Measurements from ENCODE around the gene CRBN. TPM values are rescaled to one million over a fixed set of nuclear protein-coding genes. Genes with fewer than 3 reads are reported as not detected.

CRBN gene
- total RNA-seq, 1 donor from 2014 or later = 32.7 TPM

DNA sequence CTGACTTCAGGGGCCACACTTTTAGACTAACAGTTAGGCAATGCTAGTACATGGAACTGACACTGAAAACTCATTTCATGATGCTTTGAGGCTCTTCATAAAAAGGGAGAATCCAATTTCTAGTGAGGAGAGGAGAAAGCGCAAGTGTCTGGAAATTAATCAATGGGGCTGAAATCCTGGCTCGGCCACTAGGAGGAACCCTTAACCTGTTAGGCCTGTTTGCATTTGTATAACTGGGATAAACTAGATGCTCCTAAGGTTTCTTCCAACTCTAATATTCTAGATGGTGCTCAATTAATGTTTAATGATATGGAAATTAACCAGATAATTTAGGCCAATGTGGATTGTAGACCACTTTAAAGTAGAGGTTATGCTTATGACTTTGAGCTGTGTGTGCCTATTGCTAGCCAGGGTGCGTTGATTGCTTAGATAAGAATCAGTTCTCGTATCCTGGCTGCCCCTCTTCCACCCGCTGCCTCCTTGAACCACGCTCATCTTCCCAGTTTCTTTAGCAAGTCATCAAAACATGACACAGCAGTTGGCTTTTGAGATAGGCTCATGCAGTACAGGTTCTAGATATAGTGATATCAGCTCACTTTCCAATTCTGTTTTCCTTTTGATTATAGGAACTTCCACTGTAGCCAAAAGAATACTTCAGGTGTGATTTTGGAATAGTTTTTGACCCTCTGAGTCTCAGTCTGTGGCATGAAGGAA, 16.8 kb upstream of the CRBN start:
- no peaks in the 10 kb centered on the region for H3K4me1 Mint-ChIP-seq
- H3K4me3 Mint-ChIP-seq = no peak overlapping the region
- no peaks in the 10 kb centered on the region for H3K9me3 Mint-ChIP-seq
- TF ChIP-seq, protein P1, sequence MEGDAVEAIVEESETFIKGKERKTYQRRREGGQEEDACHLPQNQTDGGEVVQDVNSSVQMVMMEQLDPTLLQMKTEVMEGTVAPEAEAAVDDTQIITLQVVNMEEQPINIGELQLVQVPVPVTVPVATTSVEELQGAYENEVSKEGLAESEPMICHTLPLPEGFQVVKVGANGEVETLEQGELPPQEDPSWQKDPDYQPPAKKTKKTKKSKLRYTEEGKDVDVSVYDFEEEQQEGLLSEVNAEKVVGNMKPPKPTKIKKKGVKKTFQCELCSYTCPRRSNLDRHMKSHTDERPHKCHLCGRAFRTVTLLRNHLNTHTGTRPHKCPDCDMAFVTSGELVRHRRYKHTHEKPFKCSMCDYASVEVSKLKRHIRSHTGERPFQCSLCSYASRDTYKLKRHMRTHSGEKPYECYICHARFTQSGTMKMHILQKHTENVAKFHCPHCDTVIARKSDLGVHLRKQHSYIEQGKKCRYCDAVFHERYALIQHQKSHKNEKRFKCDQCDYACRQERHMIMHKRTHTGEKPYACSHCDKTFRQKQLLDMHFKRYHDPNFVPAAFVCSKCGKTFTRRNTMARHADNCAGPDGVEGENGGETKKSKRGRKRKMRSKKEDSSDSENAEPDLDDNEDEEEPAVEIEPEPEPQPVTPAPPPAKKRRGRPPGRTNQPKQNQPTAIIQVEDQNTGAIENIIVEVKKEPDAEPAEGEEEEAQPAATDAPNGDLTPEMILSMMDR (conservative IDR thresholded peaks at IDR 0.05) = peak; percentile 75
- no peak overlapping the region for H3K27ac Mint-ChIP-seq (ENCODE audit: unreplicated experiment)
- peaks cover 62% of the 10 kb centered on the region for H3K27me3 Mint-ChIP-seq (ENCODE audit: low read depth)
- peak; percentile 51 for DNase-seq (ENCODE audit: low read depth, low spot score)
- no peaks in the 10 kb centered on the region for H3K36me3 Mint-ChIP-seq (ENCODE audit: low read depth)

DNA sequence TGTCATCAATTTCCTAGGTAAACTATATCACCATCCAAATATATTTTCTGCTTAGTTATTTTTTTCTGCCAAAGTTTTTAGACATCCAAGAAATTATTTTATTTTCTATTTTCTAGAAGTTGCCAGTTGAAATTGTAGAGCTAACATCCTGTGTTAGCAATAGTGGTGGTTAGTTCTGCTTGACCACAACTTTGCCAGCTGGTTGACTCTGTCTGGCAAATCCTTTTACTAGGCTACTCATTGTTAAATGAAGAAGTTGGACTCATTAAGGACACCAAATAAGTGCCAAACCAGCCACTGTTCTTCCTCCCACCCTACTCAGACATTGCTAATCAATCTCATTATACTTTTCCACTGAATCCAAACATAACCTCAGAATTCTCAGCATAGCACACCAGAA, 15.4 kb upstream of the CRBN start:
- DNase-seq (ENCODE audit: low read depth, low spot score) = no peak
- no peaks in the 10 kb centered on the region for H3K9me3 Mint-ChIP-seq
- H3K27me3 Mint-ChIP-seq (ENCODE audit: low read depth) = peaks cover 68% of the 10 kb centered on the region
- no peaks in the 10 kb centered on the region for H3K4me1 Mint-ChIP-seq
- H3K36me3 Mint-ChIP-seq (ENCODE audit: low read depth) = no peaks in the 10 kb centered on the region
- no peak overlapping the region for H3K27ac Mint-ChIP-seq (ENCODE audit: unreplicated experiment)
- TF ChIP-seq, protein P1 (conservative IDR thresholded peaks at IDR 0.05) = no peak
- H3K4me3 Mint-ChIP-seq = no peak overlapping the region

DNA sequence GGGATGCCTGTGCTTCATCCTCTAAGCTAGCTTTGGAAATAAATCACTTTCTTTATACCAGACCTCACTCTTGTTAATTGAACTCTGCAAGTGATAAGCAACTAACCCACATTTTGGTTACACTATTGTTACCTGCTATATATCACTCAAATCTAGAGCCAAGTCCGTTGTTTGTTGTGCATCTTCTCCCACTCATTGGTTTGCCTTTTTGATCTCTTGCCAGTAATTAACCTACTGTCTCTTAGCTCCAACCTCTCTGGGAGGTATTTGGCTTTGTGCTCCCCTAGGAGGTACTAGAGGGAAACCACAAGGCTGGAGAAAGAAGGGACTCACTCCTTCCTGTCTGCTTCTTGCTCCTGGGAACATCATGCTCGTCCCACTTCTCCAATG, 12.8 kb upstream of the CRBN start:
- Mint-ChIP-seq H3K4me3 (no peak overlapping the region), H3K4me1 (no peaks in the 10 kb centered on the region), H3K27ac (ENCODE audit: unreplicated experiment) (no peak overlapping the region), H3K36me3 (ENCODE audit: low read depth) (no peaks in the 10 kb centered on the region), H3K27me3 (ENCODE audit: low read depth) (peaks cover 68% of the 10 kb centered on the region), H3K9me3 (no peaks in the 10 kb centered on the region)
- no peak for DNase-seq (ENCODE audit: low read depth, low spot score)
- TF ChIP-seq, protein P1 (conservative IDR thresholded peaks at IDR 0.05) = no peak

DNA sequence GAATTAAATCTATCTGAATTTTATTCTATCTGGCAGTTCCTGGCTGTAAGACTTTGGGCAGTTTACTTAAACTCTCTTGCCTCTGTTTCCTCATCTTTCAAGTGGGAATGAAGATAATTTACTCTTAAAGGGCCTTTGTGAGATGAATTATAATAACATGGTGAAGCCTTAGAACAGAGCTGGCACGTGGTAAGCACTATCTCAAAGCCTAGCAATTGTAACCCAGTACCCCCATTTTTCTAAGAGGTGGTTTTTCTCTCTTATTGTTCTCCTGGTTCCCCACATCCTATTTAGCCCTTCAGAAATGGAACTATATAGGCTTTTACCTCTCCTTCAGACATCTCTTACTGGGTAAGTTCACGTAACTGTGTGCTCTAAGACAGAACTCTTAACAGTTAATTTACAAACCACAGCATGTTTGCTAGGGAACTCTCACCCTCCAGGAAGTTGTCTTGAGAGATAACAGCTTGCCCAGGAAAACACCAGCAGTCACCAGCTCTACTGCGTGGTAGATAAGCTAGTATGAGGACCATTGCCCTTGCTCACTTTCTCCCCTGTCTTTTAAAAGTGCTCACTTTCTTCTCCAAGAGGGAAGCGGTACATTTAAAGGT, 12.3 kb upstream of the CRBN start:
- Mint-ChIP-seq H3K9me3 (no peaks in the 10 kb centered on the region), H3K4me1 (no peaks in the 10 kb centered on the region), H3K36me3 (ENCODE audit: low read depth) (no peaks in the 10 kb centered on the region), H3K27ac (ENCODE audit: unreplicated experiment) (no peak overlapping the region), H3K4me3 (no peak overlapping the region), H3K27me3 (ENCODE audit: low read depth) (peaks cover 68% of the 10 kb centered on the region)
- no peak for DNase-seq (ENCODE audit: low read depth, low spot score)
- TF ChIP-seq, protein P1 (conservative IDR thresholded peaks at IDR 0.05) = no peak

DNA sequence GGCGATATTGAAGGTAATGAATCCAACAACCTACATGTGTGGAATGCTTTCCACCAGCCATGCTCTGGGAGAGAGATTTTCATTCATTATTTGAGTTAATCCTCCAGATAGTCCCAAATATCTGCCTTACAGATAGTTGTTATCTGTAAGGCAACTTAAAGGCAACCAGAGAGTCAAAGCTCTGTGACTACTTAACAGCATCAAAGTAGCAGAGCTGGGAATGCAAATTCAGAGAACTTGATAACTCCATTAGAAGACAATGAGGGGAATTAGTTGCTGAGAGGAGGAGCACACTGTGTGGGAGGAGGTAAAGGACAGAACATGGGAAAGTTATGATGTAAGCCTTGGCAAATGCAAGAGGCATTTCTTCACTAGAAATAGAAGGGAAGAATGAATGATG, 10.5 kb upstream of the CRBN start:
- DNase-seq (ENCODE audit: low read depth, low spot score) = no peak
- Mint-ChIP-seq H3K4me1 (no peaks in the 10 kb centered on the region), H3K9me3 (no peaks in the 10 kb centered on the region), H3K36me3 (ENCODE audit: low read depth) (no peaks in the 10 kb centered on the region), H3K27ac (ENCODE audit: unreplicated experiment) (no peak overlapping the region), H3K27me3 (ENCODE audit: low read depth) (peaks cover 73% of the 10 kb centered on the region), H3K4me3 (no peak overlapping the region)
- TF ChIP-seq, protein P1 (conservative IDR thresholded peaks at IDR 0.05) = no peak
